IPS DF 4.7 (cell line): ENCODE data around the gene SLCO3A1.
"Not testable (repeated sequence)": the region's sequence is repeated elsewhere in the genome, so short reads cannot be mapped to it uniquely, and the experiment has no call there.

Experiments used
- DNase-seq: peaks from one replicate; pipeline ENCODE4 v3.0.0-alpha.2; 2013; ENCODE audit warnings: low spot score; ENCODE audit errors: extremely low read depth

SLCO3A1 gene

DNA sequence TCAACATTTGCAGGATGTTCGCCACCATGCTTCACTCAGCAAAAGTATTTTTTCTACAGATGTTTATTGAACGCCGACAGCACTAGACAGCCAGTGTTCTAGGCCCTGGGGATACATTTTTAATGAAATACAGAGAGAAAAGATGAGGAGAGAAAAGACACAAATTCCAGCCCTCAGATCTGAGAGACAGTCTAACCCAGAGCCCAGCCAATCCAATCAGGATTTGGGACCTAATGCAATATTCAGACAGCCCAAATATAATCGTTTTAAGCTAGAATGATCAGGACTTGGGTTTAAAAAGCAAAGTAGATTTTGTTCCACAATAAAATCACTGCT, 174.8 kb downstream of the SLCO3A1 start:
- DNase-seq: no peak

DNA sequence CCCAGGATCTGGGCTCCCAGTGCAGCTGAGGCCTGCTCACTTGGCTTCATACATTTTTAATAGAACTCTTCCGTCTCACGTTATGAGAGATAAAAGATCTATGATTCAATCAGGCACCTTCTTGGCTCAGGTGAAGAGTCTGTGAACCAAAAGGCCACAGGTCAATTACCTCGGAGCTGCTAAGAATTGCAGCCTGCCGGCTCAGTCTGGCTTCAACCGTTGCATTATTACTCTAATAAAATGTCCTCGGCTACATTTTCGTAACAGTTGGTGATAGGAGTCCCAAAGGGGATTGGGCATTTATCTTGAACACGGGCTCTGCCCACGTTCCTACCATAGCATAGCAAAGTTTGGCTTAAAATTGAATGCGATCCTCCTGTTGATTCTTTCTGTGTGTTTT, 176.3 kb downstream of the SLCO3A1 start:
- DNase-seq: no peak

DNA sequence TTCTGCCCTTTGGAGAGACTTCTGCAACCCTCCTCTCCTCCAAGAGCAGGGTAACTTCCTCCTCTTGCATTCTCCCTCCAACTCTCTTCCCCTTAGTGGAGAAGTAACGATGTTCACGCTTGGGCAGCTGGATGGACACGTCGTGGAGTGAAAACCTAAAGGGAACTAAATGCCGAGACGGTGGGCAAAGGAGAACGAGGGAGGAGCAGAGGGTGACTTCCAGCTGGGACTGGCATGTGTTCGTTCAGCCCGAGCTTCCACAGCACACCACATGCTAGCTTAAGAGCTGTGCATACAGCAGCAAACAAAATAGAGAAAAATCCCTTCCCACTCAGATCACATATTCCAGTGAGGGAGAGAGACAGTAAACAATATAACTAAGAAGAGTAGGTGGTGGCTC, 179.8 kb downstream of the SLCO3A1 start:
- DNase-seq: no peak

DNA sequence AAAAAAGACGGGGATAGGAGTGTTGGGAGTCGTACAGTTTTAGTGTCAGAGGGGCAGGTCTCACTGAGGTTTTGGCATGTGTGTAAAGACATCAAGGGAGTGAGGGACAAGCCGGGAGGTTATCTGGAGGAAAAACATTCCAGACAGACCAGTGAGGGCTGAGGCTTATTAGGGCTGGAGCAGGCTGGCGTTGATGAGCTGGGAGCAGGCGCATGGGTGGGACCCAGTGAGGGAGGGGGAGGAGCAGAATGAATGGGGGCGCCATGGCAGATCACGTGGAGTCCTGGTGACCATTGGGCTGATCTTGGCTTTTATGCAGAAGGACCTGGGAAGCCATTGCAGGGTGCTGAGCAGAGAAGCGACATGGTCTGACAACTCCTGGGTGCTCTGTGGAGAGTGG, 180.2 kb downstream of the SLCO3A1 start:
- no peak for DNase-seq

DNA sequence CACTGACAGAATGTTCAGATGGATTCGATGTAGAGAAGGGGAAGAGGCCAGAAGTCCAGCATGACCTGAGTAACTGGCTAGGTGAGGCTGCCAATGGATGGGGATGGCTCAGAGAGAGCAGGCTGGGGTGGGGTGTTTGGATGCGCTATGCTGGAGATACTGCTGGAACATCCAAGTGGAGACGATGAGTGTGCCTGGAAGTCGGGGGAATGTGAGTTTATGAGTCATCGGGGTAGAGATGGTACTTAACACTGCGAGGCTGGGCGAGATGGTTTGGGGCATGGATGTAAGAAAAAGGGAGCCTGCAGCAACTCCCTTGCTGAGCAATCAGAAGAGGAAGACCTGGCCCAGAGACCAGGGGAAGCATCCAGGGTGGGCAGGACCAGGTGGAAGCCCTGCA, 180.7 kb downstream of the SLCO3A1 start:
- no peak for DNase-seq

DNA sequence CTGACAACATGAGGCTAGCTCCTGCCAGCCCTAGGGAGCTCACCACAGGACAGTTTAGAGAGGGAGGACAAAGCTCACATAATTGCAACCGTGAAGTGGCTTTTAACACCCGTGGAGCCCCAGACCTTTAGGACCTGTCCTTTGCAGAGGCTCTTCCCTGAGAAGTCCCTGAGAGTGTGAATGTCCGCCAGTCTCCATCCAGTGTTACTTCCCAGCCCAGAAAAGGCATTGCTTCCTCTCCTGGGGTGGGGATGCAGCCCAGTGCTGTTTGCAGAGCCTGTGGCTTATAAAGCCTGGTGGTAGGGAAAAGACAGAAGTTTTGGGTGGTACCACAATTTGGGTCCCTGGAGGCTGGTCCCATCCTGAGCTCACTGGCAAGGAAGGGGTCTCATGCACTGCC, 182.0 kb downstream of the SLCO3A1 start:
- no peak for DNase-seq

DNA sequence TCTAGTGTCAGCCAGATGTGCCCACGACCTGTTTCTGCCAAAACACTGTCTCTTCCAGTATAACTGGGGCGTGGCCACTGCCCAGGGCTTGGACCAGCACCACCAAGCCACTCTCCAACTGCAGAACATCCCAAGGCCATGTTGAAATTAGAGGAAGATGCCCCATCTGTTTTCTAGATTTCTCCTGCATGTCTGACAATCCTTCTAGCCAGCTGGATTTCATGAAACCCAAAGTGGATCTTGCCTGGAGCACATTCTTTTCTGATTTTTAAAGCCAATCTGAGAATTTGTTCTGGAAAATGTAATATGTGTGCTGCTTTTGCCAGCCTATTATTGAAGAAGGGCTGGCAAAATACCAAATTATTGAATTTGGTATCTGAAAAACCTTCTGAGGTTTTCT, 182.5 kb downstream of the SLCO3A1 start:
- DNase-seq: no peak

DNA sequence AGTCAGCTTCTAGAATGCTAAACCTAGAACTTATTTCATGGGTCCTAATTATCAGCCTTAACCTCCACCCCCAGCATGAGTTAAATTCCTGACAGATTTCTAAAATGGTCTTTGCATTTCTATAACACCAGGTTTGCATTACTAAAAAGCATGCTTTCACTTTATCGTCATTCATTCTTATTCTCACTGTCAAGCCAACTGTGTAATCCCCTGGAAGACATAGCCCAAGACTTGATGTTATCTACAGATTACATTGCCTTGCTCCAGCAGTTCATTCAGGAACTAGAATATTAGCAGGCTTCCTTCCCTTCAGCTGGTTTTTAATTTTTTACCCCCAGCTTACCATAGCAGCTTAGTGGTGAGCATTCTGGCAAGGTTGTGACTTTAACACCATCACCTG, 184.0 kb downstream of the SLCO3A1 start:
- no peak for DNase-seq

DNA sequence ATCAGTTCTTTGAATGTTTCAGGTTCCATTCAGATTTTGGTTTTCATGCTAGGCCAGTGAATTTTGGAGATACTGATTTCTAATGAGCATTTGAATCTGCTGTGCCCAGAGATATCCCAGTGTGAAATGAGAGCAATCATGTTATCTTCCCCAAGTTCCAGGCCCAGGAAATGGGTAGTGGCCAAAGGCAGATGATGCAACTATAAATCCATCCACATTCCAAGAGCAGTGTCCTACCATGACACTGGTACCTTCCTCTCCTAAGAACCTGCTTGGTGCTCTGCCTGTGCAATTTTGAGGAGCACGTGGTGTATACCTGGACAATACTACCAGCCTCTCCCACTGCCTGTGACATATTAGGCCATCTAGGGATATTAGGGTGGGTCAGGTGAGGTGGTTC, 186.8 kb downstream of the SLCO3A1 start:
- no peak for DNase-seq

DNA sequence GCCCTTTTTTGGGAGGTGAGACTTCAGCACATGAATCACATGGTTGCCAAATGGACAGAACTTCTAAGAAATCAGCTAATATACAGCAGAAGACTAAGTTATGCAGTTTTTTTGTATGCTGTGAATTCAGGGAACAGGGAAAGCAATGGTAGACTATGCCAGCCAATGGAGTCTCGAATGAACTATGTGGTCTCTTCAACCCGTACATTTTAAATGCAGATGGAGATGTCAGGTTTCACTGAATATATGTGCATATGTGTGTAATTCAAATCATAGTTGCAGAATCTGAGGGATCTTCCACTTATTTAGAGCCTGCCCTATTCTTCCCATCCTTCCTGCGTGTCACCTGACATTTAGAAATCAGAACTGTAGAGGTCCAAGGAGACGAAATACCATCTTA, 187.9 kb downstream of the SLCO3A1 start:
- DNase-seq: no peak

DNA sequence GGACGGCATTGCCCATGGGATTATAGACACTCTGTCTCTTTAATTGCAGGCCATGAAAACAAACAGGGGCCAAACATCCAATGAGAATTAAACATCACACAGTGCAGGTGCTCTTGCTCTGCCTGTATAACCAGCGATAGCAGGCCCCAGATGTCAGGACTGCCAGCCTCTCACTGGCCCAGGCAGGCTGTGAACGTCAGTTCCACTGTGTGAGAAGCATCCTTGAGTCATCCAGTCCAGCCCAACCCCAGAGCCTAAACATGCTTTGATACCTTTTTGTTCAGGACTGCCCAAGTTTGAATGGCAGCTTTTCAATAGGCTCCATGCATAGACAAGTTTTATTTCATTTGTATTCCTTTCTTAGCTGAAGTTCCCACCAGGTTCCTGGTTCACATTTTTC, 189.8 kb downstream of the SLCO3A1 start:
- DNase-seq: no peak

DNA sequence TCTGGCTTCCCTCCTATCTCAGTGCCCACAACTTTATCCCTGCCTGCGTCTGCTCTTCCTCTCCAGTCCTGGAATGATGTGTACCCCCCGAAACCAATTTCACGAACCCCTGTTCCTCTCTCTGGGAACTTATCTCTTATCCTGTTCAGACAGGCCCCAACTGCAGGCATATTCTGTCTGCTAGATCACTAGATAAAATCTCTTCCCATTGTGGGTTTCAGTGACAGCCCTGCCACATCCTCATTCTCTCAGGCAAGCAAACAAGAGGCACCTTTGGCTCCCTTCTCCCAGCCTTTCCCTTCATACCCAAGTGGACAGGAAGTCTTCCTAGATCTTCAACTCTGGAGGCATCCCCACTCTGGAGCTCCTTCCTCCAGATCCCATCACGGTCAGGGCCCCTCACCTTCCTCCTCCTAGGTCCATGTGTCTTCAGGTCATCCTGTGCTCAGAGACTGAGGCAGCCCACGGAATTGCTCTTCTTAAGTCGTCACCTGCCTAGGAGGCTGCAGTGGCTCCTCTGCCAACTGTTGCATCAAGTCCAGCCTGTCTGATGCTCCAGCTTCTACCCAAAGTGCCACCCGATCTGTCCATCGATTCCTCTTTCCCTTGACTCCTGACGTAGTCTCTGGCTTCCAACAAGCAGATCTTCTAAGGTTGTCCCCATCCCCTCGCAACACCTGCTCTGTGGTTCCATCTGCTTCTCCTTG, 190.8 kb downstream of the SLCO3A1 start:
- DNase-seq: no peak

DNA sequence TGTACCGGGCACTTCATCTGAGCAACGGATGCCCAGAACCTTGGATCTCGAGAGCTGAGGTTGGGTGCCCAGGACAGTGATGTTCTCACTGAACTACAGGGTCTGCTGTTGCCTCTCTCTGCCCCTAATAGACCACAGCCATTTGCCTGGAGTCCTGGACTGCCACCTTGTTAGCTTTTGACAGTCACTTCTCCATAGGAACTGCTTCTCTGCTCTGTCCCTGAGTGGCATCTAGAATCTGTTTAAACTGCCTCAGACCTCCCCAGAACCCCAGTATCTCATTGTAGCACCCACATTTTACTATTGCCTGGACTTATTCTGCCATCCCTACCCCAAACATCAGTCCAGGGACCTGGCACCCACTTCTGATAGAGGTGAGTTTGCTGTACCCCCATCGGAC, 194.4 kb downstream of the SLCO3A1 start:
- DNase-seq: no peak

DNA sequence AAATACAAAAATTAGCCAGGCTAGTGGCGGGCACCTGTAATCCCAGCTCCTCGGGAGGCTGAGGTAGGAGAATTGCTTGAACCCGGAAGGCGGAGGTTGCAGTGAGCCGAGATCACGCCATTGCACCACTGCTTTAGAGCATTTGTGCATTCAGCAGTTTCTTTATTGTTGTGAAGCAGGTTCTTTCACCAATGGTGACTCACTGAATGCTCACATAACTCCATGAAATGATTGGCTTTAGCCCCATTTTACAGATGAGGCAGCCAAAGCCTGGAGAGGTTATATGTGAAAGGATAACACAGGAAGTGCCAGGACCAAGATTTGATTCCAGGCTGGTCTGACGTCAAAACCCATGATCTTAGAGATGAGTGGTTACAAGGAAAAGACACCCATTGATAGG, 195.2 kb downstream of the SLCO3A1 start:
- DNase-seq: no peak

DNA sequence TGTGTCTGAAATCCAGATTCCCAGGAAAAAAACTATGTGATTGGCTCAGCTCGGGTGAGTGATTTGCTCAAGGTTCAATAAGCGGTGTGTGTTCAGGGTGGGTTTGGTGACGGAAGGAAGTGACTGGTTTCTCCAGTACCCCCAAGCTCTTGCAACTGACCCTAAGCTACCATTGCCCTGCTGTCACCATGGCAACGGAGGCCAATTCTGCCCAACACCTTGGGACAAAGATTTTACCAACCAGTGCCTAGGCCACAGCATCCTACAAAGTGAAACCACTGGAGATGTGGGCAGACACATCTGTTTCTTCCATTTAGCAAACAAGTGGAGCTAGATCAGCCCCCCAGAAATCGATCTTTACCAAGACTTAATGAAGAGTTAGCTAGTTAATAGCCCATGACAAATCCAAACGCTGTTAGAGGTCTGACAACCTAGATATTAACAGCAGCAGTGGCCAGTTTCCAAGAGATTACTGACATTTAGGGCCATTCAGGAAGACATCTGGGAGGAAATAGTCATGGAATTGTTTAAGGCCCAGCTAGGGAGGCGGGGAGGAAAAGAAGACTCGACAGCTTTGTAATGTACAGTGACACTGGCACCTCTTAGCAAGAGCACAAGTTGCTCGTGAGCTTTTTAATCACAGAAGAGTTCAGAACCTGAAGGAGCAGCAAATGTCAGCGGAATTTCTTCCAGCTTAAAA, 195.9 kb downstream of the SLCO3A1 start:
- DNase-seq: no peak

DNA sequence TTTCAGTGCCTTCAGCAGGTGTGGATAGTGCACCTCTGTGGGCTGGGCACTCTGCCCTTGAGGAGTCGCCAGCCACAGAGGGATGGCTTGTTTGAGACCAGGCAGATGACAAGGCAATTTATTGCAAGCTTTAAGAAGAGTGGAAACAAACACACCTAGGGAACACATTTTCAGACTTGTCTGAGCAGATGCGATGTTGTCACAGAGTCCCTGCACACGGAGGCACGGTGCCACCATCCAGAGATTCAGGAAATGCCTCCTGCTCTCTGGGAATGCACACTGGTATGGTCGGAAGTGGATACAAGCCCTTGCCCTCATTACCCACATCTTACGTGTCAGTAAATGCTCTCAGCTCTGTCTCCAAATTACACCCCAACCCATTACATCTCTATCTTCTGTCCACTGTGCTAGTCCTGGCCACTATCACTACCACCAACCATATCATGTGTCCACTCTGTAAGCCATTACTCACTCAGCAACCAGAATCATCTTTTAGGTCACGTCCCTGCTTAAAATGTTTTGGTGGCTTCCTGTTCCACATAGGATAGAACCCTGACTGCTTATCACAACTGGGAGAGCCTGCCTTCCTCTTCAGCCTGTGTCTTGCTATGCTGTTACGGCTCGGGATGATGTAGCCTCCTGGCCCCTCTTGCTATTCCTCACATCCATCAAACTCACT, 196.9 kb downstream of the SLCO3A1 start:
- no peak for DNase-seq

DNA sequence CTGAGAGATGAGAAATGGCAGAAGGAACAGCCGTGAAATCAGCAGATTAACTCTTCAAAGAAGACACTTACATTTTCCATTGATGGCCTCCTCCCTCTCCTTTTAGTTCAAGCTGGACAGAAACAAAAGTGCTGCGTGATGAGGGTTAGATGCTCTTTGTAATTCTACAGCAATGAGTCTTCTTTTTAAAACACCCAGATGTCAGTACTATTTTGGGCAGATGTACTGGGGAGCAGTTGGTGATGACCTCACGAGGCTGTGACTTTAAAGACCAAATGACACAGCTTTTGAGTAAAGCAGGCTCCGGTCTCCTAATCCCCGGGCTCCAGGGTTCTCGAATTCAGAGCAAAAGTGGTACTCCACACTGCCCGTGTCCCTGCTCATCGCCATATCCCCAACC, 198.2 kb downstream of the SLCO3A1 start:
- DNase-seq: no peak

DNA sequence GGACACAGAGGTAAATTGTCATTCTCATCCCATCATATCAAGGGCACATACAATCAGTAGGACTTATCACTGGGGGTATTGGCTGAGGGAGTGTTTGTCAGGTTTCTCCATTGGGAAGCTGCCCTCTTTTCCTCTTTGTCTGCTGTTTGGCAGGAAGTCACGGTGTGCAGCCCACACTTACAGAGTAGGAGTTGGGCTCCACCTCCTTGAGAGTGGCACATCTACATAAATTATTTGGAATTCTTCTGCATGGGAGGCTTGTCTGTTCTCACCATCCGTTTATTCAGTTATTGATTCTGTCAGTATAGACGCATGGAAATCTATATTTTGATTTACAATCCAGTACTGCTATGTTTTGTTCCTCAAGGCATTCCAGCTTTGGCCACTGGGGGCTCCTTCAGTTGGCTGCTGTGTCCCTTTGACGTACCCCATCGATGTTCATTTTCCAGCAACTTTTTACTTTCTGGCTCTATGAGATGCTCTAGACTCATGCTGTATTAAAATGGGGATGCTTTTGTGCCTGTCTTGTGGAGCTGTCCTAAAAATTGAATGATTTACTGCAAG, 200.3 kb downstream of the SLCO3A1 start:
- no peak for DNase-seq

DNA sequence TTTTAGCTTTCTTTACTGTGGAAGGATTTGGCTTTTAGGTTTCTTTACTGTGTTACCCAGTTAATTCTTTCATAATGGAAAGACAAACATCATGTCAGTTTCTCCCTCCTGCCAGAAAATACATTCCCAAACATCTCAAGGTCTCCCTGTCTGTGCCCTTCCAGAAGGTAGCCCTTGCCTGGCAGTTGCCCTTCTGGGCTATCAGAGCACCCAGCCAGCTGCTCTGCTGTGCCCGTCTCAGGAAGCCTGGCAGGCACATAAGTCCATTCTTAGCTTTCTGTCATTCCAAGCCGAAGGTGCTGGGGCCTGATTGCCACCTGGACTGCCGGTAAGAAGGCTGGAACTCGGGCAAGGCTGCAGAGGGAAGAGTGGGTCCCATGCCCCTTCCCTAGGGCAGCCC, 203.4 kb downstream of the SLCO3A1 start:
- DNase-seq: no peak

DNA sequence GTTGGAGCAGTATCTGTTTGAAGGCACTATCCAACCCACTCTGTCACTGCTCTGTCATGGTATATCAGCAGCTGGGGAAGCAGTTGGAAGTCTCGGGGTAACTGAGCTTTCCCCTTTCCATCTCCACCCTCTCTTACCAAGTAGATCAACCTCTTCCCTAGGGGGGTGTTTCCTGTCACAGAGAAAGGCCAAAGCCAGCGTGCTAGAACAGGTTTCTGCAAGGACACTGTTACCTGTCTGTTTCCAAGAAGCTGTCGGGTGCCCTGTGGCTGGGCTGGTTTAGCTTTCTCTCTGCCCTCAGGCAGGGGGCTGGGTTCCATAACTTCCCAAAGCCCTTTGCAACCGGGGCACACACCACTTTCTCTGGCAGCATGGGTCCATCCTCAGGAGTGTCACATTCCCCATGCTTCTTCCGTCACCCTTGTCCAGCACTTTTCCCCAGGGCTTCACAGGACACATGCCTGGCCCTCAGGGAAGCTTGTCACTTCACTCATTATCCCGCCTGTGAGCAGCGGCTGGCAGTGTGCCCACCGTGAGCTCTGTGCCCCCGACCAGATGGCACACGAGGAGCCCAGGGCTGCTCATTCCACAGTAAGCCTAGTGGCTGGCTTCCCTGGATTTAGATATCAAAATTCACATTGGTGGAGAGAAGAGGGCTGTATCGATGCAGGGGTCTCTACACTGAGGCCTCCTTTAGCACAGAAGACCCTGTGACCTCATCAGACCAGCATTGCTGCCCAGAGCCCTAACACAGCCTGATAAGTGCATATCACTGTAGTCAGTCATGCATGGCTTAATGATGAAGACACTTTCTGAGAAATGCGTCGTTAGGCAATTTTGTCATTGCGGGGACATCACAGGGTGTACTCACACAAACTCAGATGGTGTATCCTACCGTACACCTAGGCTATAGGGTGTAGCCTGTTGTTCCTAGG, 205.8 kb downstream of the SLCO3A1 start:
- DNase-seq: no peak

DNA sequence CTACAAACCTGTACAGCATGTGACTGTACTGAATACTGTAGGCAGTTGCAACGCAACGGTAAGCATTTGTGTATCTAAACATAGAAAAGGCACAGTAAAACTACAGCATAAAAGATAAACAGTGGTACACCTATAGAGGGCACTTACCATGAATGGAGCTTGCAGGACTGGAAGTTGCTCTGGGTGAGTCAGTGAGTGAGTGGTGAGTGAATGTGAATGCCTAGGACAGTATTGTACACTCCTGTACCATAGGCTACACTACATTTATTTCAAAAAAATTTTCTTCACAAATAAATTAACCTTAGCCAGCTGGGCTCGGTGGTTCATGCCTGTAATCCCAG, 206.4 kb downstream of the SLCO3A1 start:
- not testable (repeated sequence) for DNase-seq
